Activated CD8-positive, alpha-beta memory T cell treated with anti-CD3 and anti-CD28 coated beads for 36 hours (primary cell): ENCODE results near the gene SF3B3. TPM values are rescaled to one million over a fixed set of nuclear protein-coding genes. Genes with fewer than 3 reads are reported as not detected.

ENCODE experiments used
- total RNA-seq, 2 experiments: library from RNA; stranded (reverse); gene quantifications; one replicate each; pipeline ENCODE4 v1.2.3, GENCODE V29; 2021

SF3B3 gene
- total RNA-seq, 2 experiments from 2014 or later = 611 to 626 TPM

Other genes starting within 250 kb of the SF3B3 start
- 100 to 1,000 TPM; 162 to 164 TPM for gene AARS1, start 234.3 kb upstream of the SF3B3 start, total RNA-seq
- gene DDX19B, start 224.6 kb upstream of the SF3B3 start, total RNA-seq = 10 to 100 TPM; 36.2 to 38.1 TPM
- gene DDX19A, start 176.9 kb upstream of the SF3B3 start, total RNA-seq = 10 to 100 TPM; 67.3 to 67.5 TPM
- gene ST3GAL2, start 84.7 kb upstream of the SF3B3 start, total RNA-seq = 10 to 100 TPM; 25.8 to 26.1 TPM
- 10 to 100 TPM; 14.5 TPM for gene FCSK, start 69.2 kb upstream of the SF3B3 start, total RNA-seq
- gene COG4, start 262 bp upstream of the SF3B3 start, total RNA-seq = 10 to 100 TPM; 39.4 to 44.2 TPM
- gene IL34, start 122.7 kb downstream of the SF3B3 start, total RNA-seq = not detected
- 1 to 10 TPM; 2.0 to 2.5 TPM for gene MTSS2, start 162.2 kb downstream of the SF3B3 start, total RNA-seq